OCI-LY1 (cell line): ENCODE results near the gene BPTF.

Experiments
- EZH2 ChIP-seq: fragments of 200-600 bp; sonication (generic), shearing (Covaris generic); IDR thresholded peaks from 2 replicates; pipeline ENCODE4 v1.8.0; 2017; ENCODE audit warnings: borderline replicate concordance, mixed run types, mild to moderate bottlenecking, antibody characterized with exemption, low read length, moderate library complexity, mixed read lengths
- TF ChIP-seq, protein P1 (sequence below): fragments of 200-600 bp; sonication (generic), shearing (Covaris generic); IDR thresholded peaks from 2 replicates; pipeline ENCODE4 v1.5.1; 2017; ENCODE audit warnings: mild to moderate bottlenecking, antibody characterized with exemption, low read length, moderate library complexity, mixed read lengths

DNA sequence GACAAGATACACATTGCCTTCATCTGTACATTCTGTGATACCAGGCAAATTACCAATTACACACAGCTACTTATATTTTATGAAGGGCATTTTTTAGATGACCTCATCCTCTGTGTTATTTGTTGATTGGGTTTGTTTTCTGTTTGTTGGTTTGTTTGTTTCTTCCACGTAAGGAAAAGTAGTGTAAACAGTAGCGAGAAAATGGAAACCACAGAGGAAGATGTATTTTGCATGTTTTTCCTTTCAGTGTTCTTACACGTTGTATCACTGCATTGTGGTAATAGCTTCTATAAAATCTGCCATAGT, 158.0 kb downstream of the BPTF start:
- no peak for TF ChIP-seq EZH2
- TF ChIP-seq, protein P1, sequence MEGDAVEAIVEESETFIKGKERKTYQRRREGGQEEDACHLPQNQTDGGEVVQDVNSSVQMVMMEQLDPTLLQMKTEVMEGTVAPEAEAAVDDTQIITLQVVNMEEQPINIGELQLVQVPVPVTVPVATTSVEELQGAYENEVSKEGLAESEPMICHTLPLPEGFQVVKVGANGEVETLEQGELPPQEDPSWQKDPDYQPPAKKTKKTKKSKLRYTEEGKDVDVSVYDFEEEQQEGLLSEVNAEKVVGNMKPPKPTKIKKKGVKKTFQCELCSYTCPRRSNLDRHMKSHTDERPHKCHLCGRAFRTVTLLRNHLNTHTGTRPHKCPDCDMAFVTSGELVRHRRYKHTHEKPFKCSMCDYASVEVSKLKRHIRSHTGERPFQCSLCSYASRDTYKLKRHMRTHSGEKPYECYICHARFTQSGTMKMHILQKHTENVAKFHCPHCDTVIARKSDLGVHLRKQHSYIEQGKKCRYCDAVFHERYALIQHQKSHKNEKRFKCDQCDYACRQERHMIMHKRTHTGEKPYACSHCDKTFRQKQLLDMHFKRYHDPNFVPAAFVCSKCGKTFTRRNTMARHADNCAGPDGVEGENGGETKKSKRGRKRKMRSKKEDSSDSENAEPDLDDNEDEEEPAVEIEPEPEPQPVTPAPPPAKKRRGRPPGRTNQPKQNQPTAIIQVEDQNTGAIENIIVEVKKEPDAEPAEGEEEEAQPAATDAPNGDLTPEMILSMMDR: no peak
